ENCODE data around the gene USP32.
"Not testable (repeated sequence)": the region's sequence is repeated elsewhere in the genome, so short reads cannot be mapped to it uniquely, and the experiment has no call there.

USP32 gene

DNA sequence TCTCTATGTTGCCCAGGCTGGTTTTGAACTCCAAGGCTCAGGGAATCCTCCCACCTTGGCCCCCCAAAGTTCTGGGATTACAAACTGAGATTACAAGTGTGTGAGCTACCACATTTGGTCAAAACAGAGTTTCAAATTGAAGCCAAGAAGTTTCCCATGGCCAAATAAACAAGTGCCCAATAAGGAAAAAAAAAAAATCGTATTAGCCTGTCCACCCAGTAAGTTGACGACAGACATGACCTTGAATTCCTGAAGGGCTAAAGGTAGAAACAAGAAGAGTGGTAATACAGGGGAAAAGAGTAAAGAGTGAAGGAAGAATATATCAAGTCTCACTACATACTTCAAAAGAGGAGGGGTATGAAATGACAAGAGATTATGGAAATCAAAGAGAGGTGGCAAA is 176.0 kb downstream of the USP32 start:
- DNase-seq: not testable (repeated sequence)

- DNase-seq: not testable (repeated sequence)
Observed at GRCh38 chr17:60211282-60211681, 180.7 kb downstream of the USP32 start.

DNA sequence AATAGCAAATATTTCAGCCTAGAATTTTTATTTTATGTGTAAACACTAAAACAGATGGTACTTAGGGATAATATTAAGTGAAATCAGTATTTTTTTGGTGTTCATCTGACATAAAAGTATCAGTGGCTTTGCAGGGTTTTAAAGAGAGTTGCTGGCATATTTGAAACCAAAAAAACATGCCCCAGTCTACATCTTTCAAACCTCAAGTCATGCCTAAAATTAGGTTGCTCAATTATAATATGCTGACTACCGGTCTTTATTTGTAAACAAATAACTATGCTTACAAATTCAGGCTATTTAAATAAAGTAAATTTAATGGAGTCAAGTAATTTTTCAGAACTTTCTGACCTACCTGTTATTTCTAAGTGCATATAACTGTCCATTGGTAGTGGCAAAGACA is 183.6 kb downstream of the USP32 start:
- DNase-seq: not testable (repeated sequence)

GRCh38 chr17:60205782-60206181 is 186.2 kb downstream of the USP32 start:
- not testable (repeated sequence) for DNase-seq

DNA sequence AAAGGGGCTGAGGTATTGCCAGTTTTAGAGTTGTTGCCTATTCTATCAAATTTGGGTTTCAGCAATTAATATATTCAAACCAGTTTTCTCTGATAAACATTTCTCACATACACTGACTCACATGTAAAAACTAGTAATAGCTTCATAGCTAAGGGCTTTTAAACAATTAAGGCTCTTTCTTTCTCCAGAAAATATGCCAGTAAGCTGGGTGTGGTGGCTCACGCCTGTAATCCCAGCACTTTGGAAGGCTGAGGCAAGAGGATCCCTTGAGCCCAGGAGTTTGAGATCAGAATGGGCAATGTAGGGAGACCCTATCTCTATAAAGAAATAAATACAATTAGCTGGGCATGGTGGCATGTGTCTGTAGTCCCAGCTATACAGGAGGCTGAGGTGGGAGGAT is 193.3 kb downstream of the USP32 start:
- DNase-seq: not testable (repeated sequence)

GRCh38 chr17:60194141-60194540 is 197.8 kb downstream of the USP32 start:
- not testable (repeated sequence) for DNase-seq

GRCh38 chr17:60193482-60193881 is 198.5 kb downstream of the USP32 start:
- DNase-seq: no peak

- DNase-seq: not testable (repeated sequence)
Observed at GRCh38 chr17:60193032-60193431, 198.9 kb downstream of the USP32 start.

- DNase-seq: not testable (repeated sequence)
Observed at GRCh38 chr17:60190032-60190431, 201.9 kb downstream of the USP32 start.

- DNase-seq: no peak
Observed at GRCh38 chr17:60188759-60189158, 203.2 kb downstream of the USP32 start.

DNA sequence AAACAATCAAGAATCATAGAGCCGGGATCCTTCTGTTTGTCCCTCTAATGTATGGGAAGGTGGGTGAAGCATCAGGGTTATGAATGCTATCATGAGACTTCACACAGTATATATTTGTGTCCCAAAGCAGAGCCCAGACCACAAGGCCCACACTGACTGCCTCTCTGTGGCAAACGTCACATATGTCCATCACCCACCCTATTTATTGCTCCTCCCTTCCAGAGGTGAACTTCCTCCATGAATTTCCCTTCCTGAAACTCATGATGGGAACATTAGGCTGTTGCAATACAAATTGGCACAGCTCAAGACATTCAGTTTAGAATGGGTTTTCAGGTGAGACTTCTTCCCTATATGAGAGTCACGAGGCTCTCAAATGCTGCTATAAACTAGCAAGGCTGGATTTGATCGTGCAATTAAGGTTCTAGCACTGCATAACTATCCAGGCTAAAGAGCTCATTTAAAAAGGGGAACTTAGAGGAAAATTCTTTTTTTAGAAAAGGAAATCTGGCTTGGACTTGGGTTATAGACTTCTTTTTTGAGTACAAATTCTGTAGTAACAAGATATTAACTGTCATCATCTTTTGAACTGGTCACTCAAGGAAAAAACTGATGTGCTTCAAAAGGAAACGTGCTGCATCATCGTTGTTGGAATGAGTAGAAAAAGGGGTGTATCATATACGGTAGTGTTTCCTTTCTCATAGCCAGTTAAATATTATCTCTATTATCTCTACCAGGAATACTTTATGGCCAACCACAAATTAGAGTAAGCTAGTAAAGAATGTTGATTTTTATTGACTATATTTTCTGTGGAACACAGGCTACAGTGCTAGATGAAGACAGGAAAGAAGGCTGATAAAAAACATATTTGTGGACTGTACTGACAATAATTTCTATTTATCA is 204.8 kb downstream of the USP32 start:
- DNase-seq: not testable (repeated sequence)

DNA sequence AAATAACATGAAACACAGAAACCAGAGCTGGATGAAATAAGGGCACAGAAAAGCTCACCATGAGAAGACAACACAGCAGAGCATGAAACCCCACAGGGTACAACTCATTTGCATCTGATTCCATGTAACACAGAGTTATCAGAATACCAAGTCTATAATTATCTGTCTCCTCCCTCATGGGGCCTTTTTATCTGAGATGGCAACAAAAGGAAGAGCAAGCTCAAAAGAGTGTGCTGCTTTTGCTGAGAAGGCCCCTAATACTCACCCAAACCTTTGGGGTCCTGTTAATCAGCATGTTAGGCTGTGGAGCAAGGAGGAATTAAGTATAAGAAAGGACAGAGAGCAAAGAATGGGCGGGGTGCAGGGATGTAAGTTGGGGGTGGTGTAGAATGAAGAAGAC is 205.6 kb downstream of the USP32 start:
- DNase-seq: not testable (repeated sequence)

GRCh38 chr17:60180380-60180779 is 211.6 kb downstream of the USP32 start:
- DNase-seq: not testable (repeated sequence)

GRCh38 chr17:60178180-60178579 is 213.8 kb downstream of the USP32 start:
- not testable (repeated sequence) for DNase-seq

DNA sequence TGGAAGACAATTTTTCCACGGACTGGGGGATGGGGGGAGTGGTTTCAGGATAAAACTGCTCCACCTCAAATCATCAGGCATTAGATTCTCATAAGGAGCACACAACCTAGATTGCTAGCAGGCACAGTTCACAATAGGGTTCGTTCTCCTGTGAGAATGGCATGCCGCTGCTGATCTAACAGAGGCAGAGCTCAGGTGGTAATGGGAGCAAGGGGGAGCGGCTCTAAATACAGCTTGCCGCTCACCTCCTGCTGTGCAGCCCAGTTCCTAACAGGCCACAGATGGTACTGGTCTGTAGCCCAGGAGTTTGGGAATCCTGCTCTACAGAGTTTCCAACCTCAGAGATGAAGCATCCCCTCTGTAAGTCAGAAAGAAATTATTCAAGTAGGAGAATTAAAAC is 215.2 kb downstream of the USP32 start:
- DNase-seq: not testable (repeated sequence)

DNA sequence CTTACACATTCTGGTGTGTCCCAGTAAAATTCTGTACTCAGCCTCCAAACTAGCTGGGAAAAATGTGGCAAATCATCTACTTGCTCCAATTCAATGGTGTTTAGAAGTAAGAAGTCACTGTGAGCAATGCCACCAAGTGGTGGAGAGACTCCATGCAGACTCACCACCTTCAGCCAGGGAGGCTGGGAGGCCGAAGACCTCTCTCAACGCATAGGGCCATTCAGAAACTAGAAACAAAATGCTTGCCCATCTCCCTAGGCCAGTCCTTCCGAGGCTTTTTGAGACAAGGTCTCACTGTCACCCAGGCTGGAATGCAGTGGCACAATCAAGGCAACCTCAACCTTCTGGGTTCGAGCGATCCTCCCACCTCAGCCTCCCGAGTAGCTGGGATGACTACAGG is 217.2 kb downstream of the USP32 start:
- DNase-seq: not testable (repeated sequence)

- DNase-seq: no peak
Observed at GRCh38 chr17:60174035-60174434, 217.9 kb downstream of the USP32 start.

GRCh38 chr17:60173304-60173819 is 218.6 kb downstream of the USP32 start:
- no peak for DNase-seq

DNA sequence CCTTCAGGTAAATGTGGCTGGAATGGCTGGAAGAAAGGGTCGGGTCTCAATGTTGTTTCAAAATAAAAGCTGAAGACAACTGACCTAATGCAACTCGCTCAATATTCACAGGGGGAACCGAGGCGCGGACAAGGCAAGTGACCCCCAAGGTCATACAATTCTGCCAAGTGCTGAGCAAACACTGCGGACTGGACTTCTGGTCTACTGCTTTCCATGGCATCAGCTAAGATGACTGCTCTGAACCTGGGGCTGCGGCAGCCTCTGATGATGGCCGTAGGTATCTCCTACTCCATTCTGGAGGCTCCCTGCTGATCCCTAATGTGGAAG is 220.2 kb downstream of the USP32 start:
- no peak for DNase-seq

GRCh38 chr17:60170835-60171752 is 220.8 kb downstream of the USP32 start:
- DNase-seq: no peak

- DNase-seq: no peak
Observed at GRCh38 chr17:60169921-60170817, 221.8 kb downstream of the USP32 start.

DNA sequence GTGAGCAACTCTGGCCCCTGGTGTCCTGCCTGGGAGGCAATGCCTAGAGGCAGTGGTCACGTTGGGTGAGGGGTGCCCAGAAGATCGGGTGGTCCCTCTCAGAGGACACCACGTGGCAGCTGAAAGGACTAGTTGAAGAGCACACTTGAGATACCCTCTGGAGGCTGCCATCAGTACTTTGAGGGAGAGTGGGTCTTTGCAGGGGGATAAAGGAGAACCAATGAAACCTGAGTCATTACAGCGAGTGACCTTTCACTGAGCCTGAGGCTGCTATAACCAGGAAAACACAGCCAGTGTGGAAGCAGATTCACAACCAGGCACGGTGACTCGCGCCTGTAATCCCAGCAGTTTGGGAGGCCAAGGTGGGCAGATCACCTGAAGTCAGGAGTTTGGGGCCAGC is 223.3 kb downstream of the USP32 start:
- DNase-seq: no peak

All from stimulated activated CD4-positive, alpha-beta T cell treated with anti-CD3 and anti-CD28 coated beads, Interleukin-1b, Interleukin-23, amount 100 ng/mL, for 48 hours (primary cell).